Uterus (tissue), 4 donors: ENCODE measurements around the gene ACOD1. TPM values are rescaled to one million over a fixed set of nuclear protein-coding genes. Genes with fewer than 3 reads are reported as not detected.
A peak's percentile ranks its signal among the peaks of the same experiment; 100 is the strongest.

ENCODE experiments used
- DNase-seq, 2 donors: peaks; one replicate each; pipeline ENCODE4 v3.0.0-alpha.2; 2019 to 2020
- H3K27ac ChIP-seq, 2 donors: fragments of 200-600 bp; sonication (generic); 1 replicate in 1 of 2; 2 replicates in 1 of 2; pipeline ENCODE4 v1.5.1; 2016 to 2018
- H3K27me3 ChIP-seq, 2 donors: fragments of 200-600 bp; sonication (generic); one replicate each; pipeline ENCODE4 v1.5.1; 2018 to 2019; ENCODE audit warnings: control low read depth in 1 of 2
- H3K36me3 ChIP-seq, 2 donors: fragments of 200-600 bp; sonication (generic); one replicate each; pipeline ENCODE4 v1.5.1; 2019; ENCODE audit warnings: control low read depth in 1 of 2
- H3K4me1 ChIP-seq, 2 donors: fragments of 200-600 bp; sonication (generic); one replicate each; pipeline ENCODE4 v1.5.1; 2018 to 2019; ENCODE audit warnings: control low read depth in 1 of 2
- H3K4me3 ChIP-seq, 2 donors: fragments of 200-600 bp; sonication (generic); 1 replicate in 1 of 2; 2 replicates in 1 of 2; pipeline ENCODE4 v1.5.1; 2018 to 2019; ENCODE audit warnings: mild to moderate bottlenecking in 1 of 2
- H3K9me3 ChIP-seq, 2 donors: fragments of 200-600 bp; sonication (generic); one replicate each; pipeline ENCODE4 v1.5.1; 2019; ENCODE audit warnings: control low read depth in 1 of 2
- CTCF ChIP-seq, 4 experiments: fragments of 200-600 bp in 2 of 4; fragments of 450-650 bp in 2 of 4; sonication (generic) in 2 of 4; IDR thresholded peaks; one replicate each; pipeline ENCODE4 v1.5.1; 2016 to 2019; ENCODE audit warnings: antibody characterized with exemption in 4 of 4, mild to moderate bottlenecking in 2 of 4, moderate library complexity in 1 of 4
- POLR2A ChIP-seq, 2 donors: fragments of 450-650 bp; IDR thresholded peaks; one replicate each; pipeline ENCODE4 v1.6.1; 2016; ENCODE audit warnings: antibody characterized with exemption in 2 of 2, mild to moderate bottlenecking in 1 of 2, moderate library complexity in 1 of 2
- intact Hi-C: fragments of 100-400 bp; cut with DNase I; formaldehyde crosslinking; loops from one replicate; pipeline ENCODE4 v1.15.1; 2023; ENCODE audit warnings: low total_unique reads
- total RNA-seq, 4 donors: library from RNA; depleted of rRNA in 3 of 4; stranded (reverse); fragments of >200 nt in 3 of 4; gene quantifications; one replicate each; pipeline versions ENCODE4 v1.1.0 to v1.2.4, GENCODE V29; 2014 to 2023
- donor health status: DM: yes; HTN: yes; CAD: no.

The ACOD1 gene
- total RNA-seq, 4 donors from 2014 or later: not detected

- no peaks in the 10 kb centered on the region for H3K27me3 ChIP-seq
- no peak overlapping the region for H3K4me3 ChIP-seq
- no peak for DNase-seq
- H3K4me1 ChIP-seq: no peaks in the 10 kb centered on the region
- intact Hi-C loops: no loop called here
- no peaks in the 10 kb centered on the region for H3K36me3 ChIP-seq
- H3K9me3 ChIP-seq: no peaks in the 10 kb centered on the region
- no peak for TF ChIP-seq CTCF (IDR thresholded peaks at IDR 0.05)
- no peak for TF ChIP-seq POLR2A (IDR thresholded peaks at IDR 0.05)
- no peak overlapping the region for H3K27ac ChIP-seq
Observed at GRCh38 chr13:76982061-76982460, 33.8 kb downstream of the ACOD1 start.

- no peak overlapping the region for H3K27ac ChIP-seq
- DNase-seq: no peak
- H3K4me1 ChIP-seq: no peaks in the 10 kb centered on the region
- no peak overlapping the region for H3K4me3 ChIP-seq
- intact Hi-C loops: no loop called here
- H3K9me3 ChIP-seq: no peaks in the 10 kb centered on the region
- no peak for TF ChIP-seq CTCF (IDR thresholded peaks at IDR 0.05)
- no peak for TF ChIP-seq POLR2A (IDR thresholded peaks at IDR 0.05)
- H3K36me3 ChIP-seq: no peaks in the 10 kb centered on the region
- H3K27me3 ChIP-seq: no peaks in the 10 kb centered on the region
Observed at GRCh38 chr13:76983676-76984075, 35.4 kb downstream of the ACOD1 start.

- intact Hi-C loops: no loop called here
- H3K27me3 ChIP-seq: no peaks in the 10 kb centered on the region
- H3K4me1 ChIP-seq: no peaks in the 10 kb centered on the region
- H3K27ac ChIP-seq: peak overlapping the region; percentile 89 to 91
- TF ChIP-seq POLR2A (IDR thresholded peaks at IDR 0.05): no peak
- no peak for TF ChIP-seq CTCF (IDR thresholded peaks at IDR 0.05)
- H3K36me3 ChIP-seq: no peaks in the 10 kb centered on the region
- H3K4me3 ChIP-seq: peak overlapping the region; percentile 68 to 70
- peak in 1 of 2 donors; percentile 30 for DNase-seq
- H3K9me3 ChIP-seq: no peaks in the 10 kb centered on the region
Observed at GRCh38 chr13:76991432-76991795, 43.1 kb downstream of the ACOD1 start.

- no peaks in the 10 kb centered on the region for H3K9me3 ChIP-seq
- peak; percentile 91 to 94 for DNase-seq
- H3K27ac ChIP-seq: peak within 1 kb of the TSS; percentile 89 to 91
- peak; percentile 93 to 98 for TF ChIP-seq POLR2A (IDR thresholded peaks at IDR 0.05)
- peak in 2 of 4 experiments; percentile 32 to 53 for TF ChIP-seq CTCF (IDR thresholded peaks at IDR 0.05)
- no peaks in the 10 kb centered on the region for H3K27me3 ChIP-seq
- intact Hi-C loops: no loop called here
- no peaks in the 10 kb centered on the region for H3K4me1 ChIP-seq
- H3K4me3 ChIP-seq: peak within 1 kb of the TSS; percentile 68 to 70
- no peaks in the 10 kb centered on the region for H3K36me3 ChIP-seq
Observed at GRCh38 chr13:76991796-76992547, 43.7 kb downstream of the ACOD1 start, which contains the start of gene CLN5. CLN5 (plus strand) TSS chr13:76992081; CDS start chr13:76992099, 18 bp downstream.

GRCh38 chr13:76992548-76993001 is 44.3 kb downstream of the ACOD1 start:
- TF ChIP-seq POLR2A (IDR thresholded peaks at IDR 0.05): no peak
- no peak for TF ChIP-seq CTCF (IDR thresholded peaks at IDR 0.05)
- H3K4me1 ChIP-seq: no peaks in the 10 kb centered on the region
- no peaks in the 10 kb centered on the region for H3K9me3 ChIP-seq
- DNase-seq: peak; percentile 27 to 30
- H3K27ac ChIP-seq: peak overlapping the region; percentile 89 to 91
- no peaks in the 10 kb centered on the region for H3K36me3 ChIP-seq
- H3K4me3 ChIP-seq: peak overlapping the region; percentile 68 to 70
- H3K27me3 ChIP-seq: no peaks in the 10 kb centered on the region
- intact Hi-C loops: no loop called here
